Measurements from ENCODE around the gene SNX30.

SNX30 gene

GRCh38 chr9:112750016-112750763 is at the start of gene SNX30:
TSS of gene SNX30 (plus strand) at chr9:112750760. CDS start at chr9:112751002, 242 bp downstream.
- TF ChIP-seq CTCF (IDR thresholded peaks at IDR 0.05; ENCODE audit: borderline replicate concordance, control extremely low read depth, extremely low read depth, insufficient read depth, missing control alignments): no peak

GRCh38 chr9:112703304-112703703 is 47.3 kb upstream of the SNX30 start:
- DNase-seq (ENCODE audit: low spot score): no peak
- in situ Hi-C loops (cut with MboI; ENCODE audit: low sequenced_read_pairs, unreplicated experiment): loop anchor here (25.0 kb wide), 1 partner anchor 616 kb away; no protein-coding TSS in a partner anchor
- no peak for TF ChIP-seq CTCF (IDR thresholded peaks at IDR 0.05; ENCODE audit: borderline replicate concordance, control extremely low read depth, extremely low read depth, insufficient read depth, missing control alignments)

More at GRCh38 chr9:112750016-112750763, at the start of gene SNX30:
- DNase-seq (ENCODE audit: low spot score): peak; percentile 92
- in situ Hi-C loops (cut with MboI; ENCODE audit: low sequenced_read_pairs, unreplicated experiment): no loop called here

GRCh38 chr9:112705768-112706427 is 44.7 kb upstream of the SNX30 start:
- in situ Hi-C loops (cut with MboI; ENCODE audit: low sequenced_read_pairs, unreplicated experiment): loop anchor here (25.0 kb wide), 1 partner anchor 619 kb away; no protein-coding TSS in a partner anchor
- no peak for TF ChIP-seq CTCF (IDR thresholded peaks at IDR 0.05; ENCODE audit: borderline replicate concordance, control extremely low read depth, extremely low read depth, insufficient read depth, missing control alignments)
- no peak for DNase-seq (ENCODE audit: low spot score)

GRCh38 chr9:112711050-112711689 is 39.4 kb upstream of the SNX30 start:
- DNase-seq (ENCODE audit: low spot score): no peak
- in situ Hi-C loops (cut with MboI; ENCODE audit: low sequenced_read_pairs, unreplicated experiment): loop anchor here (25.0 kb wide), 1 partner anchor 624 kb away; no protein-coding TSS in a partner anchor
- peak; percentile 14 for TF ChIP-seq CTCF (IDR thresholded peaks at IDR 0.05; ENCODE audit: borderline replicate concordance, control extremely low read depth, extremely low read depth, insufficient read depth, missing control alignments)

GRCh38 chr9:112712678-112713077 is 37.9 kb upstream of the SNX30 start:
- no peak for TF ChIP-seq CTCF (IDR thresholded peaks at IDR 0.05; ENCODE audit: borderline replicate concordance, control extremely low read depth, extremely low read depth, insufficient read depth, missing control alignments)
- in situ Hi-C loops (cut with MboI; ENCODE audit: low sequenced_read_pairs, unreplicated experiment): loop anchor here (25.0 kb wide), 1 partner anchor 625 kb away; no protein-coding TSS in a partner anchor
- DNase-seq (ENCODE audit: low spot score): no peak

- DNase-seq (ENCODE audit: low spot score): peak; percentile 97
- in situ Hi-C loops (cut with MboI; ENCODE audit: low sequenced_read_pairs, unreplicated experiment): loop anchor here (25.0 kb wide), 1 partner anchor 630 kb away; no protein-coding TSS in a partner anchor
- TF ChIP-seq CTCF (IDR thresholded peaks at IDR 0.05; ENCODE audit: borderline replicate concordance, control extremely low read depth, extremely low read depth, insufficient read depth, missing control alignments): peak; percentile 20
Measured at GRCh38 chr9:112717661-112718331, 32.8 kb upstream of the SNX30 start, which contains the start of gene INIP. TSS of gene INIP (minus strand) at chr9:112718117. CDS start at chr9:112716485, 1,632 bp downstream.
